Measurements from ENCODE around the gene CRYBA2.

- TF ChIP-seq CTCF (IDR thresholded peaks at IDR 0.05): no peak
- no peak for TF ChIP-seq POLR2A (IDR thresholded peaks at IDR 0.05)
- TF ChIP-seq POLR2AphosphoS5 (IDR thresholded peaks at IDR 0.05): no peak
Observed at GRCh38 chr2:218997731-218998130, 4.5 kb upstream of the CRYBA2 start.
